Head of caudate nucleus (tissue), 42 donors: ENCODE results near the gene SSU72.
"Not testable (repeated sequence)": the region's sequence is repeated elsewhere in the genome, so short reads cannot be mapped to it uniquely, and the experiment has no call there.

ENCODE experiments used
- DNase-seq, 42 donors: peaks; one replicate each; pipeline versions ENCODE4 v3.0.0 to v3.0.0-alpha.2; 2020 to 2021; ENCODE audit warnings: mixed read lengths in 7 of 42
- intact Hi-C: fragments of 100-400 bp; cut with DNase I; formaldehyde crosslinking; loops from one replicate; pipeline ENCODE4 v1.15.0; 2022

Gene SSU72

GRCh38 chr1:1567891-1568291, 6.8 kb downstream of the SSU72 start:
- DNase-seq = no peak
- intact Hi-C loops = no loop called here

GRCh38 chr1:1567152-1567875, 7.3 kb downstream of the SSU72 start:
- intact Hi-C loops = no loop called here
- DNase-seq = peak in 10 of 42 donors; percentile 15 to 57 (median 32)

- no peak for DNase-seq
Measured at GRCh38 chr1:1565340-1565739, 9.3 kb downstream of the SSU72 start.

GRCh38 chr1:1564268-1564667, 10.4 kb downstream of the SSU72 start:
- no peak for DNase-seq
- intact Hi-C loops = no loop called here

More at GRCh38 chr1:1565340-1565739, 9.3 kb downstream of the SSU72 start:
- intact Hi-C loops = no loop called here

GRCh38 chr1:1563688-1564087, 11.0 kb downstream of the SSU72 start:
- intact Hi-C loops = no loop called here
- no peak for DNase-seq

- intact Hi-C loops = no loop called here
- no peak for DNase-seq
Measured at GRCh38 chr1:1562556-1563195, 12.0 kb downstream of the SSU72 start.

GRCh38 chr1:1561801-1562470, 12.7 kb downstream of the SSU72 start:
- intact Hi-C loops = no loop called here
- DNase-seq = no peak

- DNase-seq = no peak
- intact Hi-C loops = no loop called here
Measured at GRCh38 chr1:1560178-1560577, 14.5 kb downstream of the SSU72 start.

- DNase-seq = no peak
- intact Hi-C loops = no loop called here
Measured at GRCh38 chr1:1559066-1559465, 15.6 kb downstream of the SSU72 start.

- intact Hi-C loops = no loop called here
Measured at GRCh38 chr1:1558591-1558990, 16.1 kb downstream of the SSU72 start.

GRCh38 chr1:1557688-1558087, 17.0 kb downstream of the SSU72 start:
- intact Hi-C loops, DNase-seq: not testable (repeated sequence)

More at GRCh38 chr1:1558591-1558990, 16.1 kb downstream of the SSU72 start:
- no peak for DNase-seq

- intact Hi-C loops, DNase-seq: not testable (repeated sequence)
Measured at GRCh38 chr1:1556961-1557360, 17.7 kb downstream of the SSU72 start.

GRCh38 chr1:1556505-1556904, 18.2 kb downstream of the SSU72 start:
- DNase-seq = no peak
- intact Hi-C loops = no loop called here

GRCh38 chr1:1554926-1555915, 19.4 kb downstream of the SSU72 start:
- intact Hi-C loops = no loop called here
- DNase-seq = peak in 2 of 42 donors; percentile 34 to 40

- DNase-seq = no peak
- intact Hi-C loops = no loop called here
Measured at GRCh38 chr1:1554550-1554925, 20.1 kb downstream of the SSU72 start.

- DNase-seq = no peak
- intact Hi-C loops = no loop called here
Measured at GRCh38 chr1:1553821-1554494, 20.7 kb downstream of the SSU72 start.

- no peak for DNase-seq
- intact Hi-C loops = no loop called here
Measured at GRCh38 chr1:1552263-1552639, 22.4 kb downstream of the SSU72 start.

- no peak for DNase-seq
- intact Hi-C loops = no loop called here
Measured at GRCh38 chr1:1551524-1552262, 23.0 kb downstream of the SSU72 start.
